HT1080 (cell line): ENCODE data around the gene CNOT6L. TPM values are rescaled to one million over a fixed set of nuclear protein-coding genes. Genes with fewer than 3 reads are reported as not detected.

Source experiments
- DNase-seq: peaks from one replicate; pipeline ENCODE4 v3.0.0-alpha.2; 2015; ENCODE audit warnings: low read depth
- total RNA-seq: library from RNA; depleted of rRNA; stranded (reverse); fragments of >200 nt; shearing (Covaris generic); gene quantifications from 2 replicates; pipeline ENCODE4 v1.2.3, GENCODE V29; 2014

The CNOT6L gene
- total RNA-seq, 1 experiment from 2014 or later, result 7.6 TPM

DNA sequence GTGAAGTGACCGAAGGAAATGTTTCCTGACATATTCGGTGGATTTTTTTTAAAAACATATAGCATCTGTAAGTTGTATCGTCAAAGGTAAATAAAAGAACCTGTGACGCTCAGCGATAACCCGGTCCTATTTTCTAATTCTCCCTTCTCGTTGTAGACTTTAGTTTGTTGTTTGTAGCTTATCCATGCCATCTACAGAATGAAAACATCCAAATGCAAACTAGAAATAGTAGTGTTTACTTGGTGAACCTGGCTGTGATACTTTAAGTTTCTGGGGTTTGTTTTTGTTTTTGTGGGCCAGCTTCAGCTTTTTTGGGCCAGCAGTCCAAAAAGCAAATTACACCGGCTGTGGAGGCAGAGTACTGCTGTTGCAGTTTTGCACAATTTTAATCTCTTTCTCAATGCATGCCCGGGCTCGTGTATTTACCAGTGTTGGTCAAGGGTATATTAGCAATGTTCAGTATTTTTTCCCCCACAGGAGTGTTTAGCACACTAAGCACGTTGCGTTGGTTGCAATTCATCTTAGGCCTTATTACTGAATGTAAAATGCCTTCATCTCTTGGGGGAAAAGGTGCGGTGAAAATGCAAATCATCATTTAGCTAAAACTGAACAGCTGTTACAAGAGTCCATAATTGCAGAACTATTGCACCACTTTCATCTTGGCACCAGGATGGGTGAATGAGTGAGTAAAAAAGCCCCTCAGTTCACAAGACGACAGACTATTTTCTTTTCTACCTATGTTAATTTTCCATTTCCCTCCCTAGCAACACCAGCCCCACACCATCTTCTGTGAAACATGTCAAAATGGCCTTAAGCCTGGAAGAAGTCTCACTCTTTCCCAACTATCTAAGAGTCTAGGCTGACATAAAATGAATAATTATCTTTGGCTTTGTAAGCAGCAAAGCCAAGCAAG, 1.7 kb upstream of the CNOT6L start:
- no peak for DNase-seq

- peak; percentile 77 for DNase-seq
These were observed 878 bp upstream of the CNOT6L start for GRCh38 chr4:77819843-77820648.

DNA sequence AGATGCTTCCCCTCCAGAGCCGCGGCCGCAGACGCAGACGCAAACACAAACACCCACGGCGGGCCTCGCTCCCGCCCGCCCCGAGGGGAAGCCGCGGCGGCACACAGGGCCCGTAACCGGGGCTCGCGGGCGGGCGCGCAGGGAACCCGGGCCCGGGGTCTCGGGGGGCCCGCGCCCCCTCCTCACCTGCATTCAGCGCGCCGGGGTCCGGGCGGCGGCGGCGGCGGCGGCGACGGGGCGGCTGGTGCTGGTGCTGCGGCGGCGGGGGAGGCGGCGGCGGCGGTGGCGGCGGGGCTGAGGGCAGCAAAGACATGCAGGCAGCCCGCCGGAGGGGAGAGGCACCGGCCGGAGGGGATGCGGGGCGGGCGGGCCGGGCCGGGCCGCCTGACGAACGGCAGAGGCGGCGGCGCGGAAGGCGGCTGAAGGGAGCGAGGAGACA, 255 bp upstream of the CNOT6L start:
- DNase-seq, result no peak

- peak; percentile 90 for DNase-seq
These were observed 1.0 kb downstream of the CNOT6L start for GRCh38 chr4:77818073-77818601.

GRCh38 chr4:77817304-77818072, 1.7 kb downstream of the CNOT6L start:
- no peak for DNase-seq

DNA sequence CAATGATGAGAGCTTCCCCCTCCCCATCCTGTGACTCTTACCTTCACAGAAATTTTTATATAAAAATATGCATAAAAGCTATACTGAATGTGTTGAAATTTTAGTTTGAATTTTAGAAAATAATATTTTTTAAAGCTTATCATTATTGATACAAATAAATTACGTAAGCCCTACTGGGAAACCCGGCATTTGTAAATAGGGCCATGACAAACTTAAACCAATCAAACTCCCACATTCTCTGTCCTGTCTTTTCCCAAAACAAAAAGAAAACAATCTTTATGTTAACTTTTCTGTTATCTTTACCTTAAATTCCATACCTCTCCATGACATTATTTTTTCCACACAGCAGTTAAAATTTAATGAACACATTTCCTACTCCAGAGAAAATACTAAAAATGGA, 2.6 kb downstream of the CNOT6L start:
- no peak for DNase-seq

DNA sequence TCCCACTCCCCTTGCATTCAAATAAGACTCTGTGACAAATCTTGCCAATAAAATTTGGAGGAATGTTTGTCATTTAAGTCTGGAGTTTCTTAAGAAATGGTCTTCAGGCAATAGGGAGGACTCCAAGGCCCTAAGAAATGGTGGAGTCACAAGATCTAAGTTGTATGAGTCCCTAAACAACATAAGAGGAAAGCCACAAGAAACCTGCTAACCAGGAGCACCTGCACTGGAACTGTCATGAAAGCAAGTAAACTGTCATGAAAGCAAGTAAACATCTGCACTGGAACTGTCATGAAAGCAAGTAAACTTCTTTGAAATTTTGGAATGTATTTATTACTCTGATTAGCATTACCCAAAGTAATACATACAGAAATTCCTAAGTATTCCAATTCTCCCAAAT, 3.5 kb downstream of the CNOT6L start:
- no peak for DNase-seq

DNA sequence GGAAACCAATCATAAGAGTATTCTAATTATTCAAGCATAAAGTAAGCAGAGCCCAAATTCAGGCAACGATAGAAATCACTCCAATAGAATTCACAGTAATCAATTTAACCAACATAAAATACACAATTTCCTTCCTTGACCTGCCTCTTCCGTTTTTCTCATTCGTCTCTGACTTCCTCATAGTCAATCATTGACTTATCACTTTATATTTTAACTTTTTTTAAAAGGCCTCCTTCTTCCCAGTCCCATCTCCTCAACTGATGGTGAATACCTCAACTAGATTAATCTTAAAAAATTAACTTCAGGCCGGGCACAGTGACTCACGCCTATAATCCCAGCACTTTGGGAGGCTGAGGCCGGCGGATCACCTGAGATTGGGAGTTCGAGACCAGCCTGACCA, 13.3 kb downstream of the CNOT6L start:
- no peak for DNase-seq

DNA sequence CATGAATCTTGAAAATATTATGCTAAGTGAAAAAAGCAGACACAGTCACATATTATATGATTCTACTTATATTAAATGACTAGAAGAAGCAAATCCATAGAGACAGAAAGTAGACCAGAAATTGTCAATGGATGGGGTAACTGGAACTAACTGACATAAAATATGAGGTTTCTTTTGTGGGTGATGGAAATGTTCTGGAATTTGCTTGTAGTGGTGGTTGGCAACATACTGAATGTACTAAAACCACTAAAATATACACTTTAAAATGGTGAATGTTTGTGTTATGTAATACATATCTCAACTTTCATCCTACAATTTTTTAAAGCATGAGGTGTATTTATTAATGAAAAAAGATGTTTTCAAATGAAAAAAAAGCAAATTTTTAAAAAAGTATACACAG, 14.7 kb downstream of the CNOT6L start:
- DNase-seq, result no peak

GRCh38 chr4:77802402-77802801, 16.8 kb downstream of the CNOT6L start:
- DNase-seq, result no peak

DNA sequence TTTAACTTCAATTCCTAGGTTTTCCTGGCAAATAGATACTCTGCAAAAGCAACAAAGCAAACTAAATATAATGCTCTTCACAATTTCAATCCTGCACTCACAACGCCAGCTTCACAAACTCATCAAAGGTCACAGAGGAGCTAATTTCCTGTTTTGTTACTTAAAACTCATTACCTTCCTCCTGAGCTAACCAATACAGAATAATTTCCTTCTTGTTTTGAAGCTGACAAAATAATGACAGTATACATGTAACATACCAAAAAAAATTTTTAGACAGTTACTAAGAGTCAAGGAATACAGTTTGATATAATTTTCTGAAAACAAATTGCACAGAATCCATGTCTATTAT, 17.9 kb downstream of the CNOT6L start:
- DNase-seq, result no peak

DNA sequence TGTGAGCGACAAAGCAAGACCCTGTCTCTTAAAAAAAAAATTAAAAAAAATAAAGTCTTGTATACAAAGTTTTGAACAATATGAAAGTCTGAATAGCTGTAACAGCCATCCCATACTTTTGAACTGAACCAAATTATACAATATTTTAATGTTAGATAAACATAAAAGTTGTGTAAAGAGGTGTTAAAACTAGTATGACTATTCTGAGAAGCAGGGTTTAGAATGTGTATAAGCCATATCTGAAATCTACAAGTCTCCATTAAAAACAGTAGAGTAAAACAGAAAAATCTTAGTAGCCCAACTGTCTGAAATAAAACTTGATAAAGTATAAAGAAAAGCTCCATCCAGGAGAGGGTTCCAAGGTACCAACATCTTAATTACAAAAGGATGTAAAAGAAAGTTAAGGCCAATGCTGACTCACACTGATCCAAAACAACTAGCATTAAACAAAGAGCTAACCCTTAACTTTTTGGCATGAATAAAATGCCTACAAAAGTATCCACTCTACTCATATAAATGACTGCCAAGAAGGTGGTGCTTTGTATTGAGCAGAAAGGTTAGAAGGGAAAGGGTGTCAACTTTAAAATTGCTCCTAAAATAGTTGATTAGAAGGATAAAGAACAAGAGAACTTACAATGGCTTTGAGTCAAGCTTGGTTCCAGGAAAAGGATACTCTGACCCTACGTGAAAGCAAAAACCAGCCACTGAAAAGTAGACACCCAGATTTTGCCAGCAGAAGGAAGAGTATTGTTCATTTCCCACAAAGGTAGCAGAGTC, 18.5 kb downstream of the CNOT6L start:
- no peak for DNase-seq

- no peak for DNase-seq
These were observed 19.1 kb downstream of the CNOT6L start for GRCh38 chr4:77800077-77800476.

GRCh38 chr4:77798385-77798784, 20.8 kb downstream of the CNOT6L start:
- DNase-seq, result no peak

DNA sequence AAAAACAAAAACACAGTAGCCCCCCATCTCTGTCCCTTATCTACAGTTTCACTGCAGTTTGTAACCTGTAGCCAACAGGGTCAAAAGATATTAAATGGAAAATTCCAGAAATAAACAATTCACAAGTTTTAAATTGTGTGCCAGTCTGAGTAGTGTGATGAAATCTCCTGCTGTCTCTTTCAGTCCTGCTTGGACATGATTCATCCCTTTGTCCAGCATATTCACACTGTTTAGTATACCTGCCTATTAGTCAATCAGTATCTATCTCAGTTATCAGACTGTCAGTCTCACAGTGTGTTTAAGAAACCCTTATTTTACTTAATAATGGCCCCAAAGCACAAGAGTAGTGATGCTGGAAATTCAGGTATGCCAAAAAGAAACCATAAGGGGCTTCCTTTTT, 21.9 kb downstream of the CNOT6L start:
- no peak for DNase-seq

DNA sequence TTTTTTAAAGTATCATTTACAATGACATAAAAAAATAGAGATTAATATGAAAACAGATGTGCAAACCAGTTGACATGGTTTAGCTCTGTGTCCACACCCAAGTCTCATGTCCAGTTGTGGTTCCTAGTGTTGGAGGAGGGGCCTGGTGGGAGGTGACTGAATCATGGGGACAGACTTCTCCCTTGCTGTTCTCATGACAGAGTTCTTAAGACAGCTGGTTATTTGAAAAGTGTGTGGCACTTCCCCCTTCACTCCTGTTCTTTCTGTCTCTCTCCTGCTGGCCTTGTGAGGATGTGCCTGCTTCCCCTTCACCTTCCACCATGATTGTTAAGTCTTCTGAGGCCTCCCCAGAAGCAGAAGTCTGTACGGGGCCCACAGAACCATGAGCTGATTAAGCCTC, 23.8 kb downstream of the CNOT6L start:
- DNase-seq, result peak; percentile 2

GRCh38 chr4:77790146-77790545, 29.0 kb downstream of the CNOT6L start:
- no peak for DNase-seq

DNA sequence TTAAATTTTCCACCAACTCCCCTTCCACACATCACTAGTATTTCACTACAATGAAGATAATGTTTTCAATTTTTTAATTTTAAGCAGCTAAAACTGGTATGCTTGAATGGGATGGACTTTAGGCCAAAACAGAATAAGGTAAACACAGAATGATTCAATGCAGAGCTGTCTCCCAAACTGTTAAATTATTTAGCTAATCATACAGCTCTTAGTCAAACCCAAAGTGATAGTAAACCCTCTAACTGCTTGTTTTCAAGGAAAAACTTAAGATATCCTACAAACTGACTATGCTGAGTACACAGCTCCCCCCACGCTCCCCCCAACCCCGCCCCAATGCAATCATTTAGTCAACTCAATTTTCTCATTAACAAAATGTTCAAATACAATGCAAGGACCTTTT, 30.2 kb downstream of the CNOT6L start:
- no peak for DNase-seq

DNA sequence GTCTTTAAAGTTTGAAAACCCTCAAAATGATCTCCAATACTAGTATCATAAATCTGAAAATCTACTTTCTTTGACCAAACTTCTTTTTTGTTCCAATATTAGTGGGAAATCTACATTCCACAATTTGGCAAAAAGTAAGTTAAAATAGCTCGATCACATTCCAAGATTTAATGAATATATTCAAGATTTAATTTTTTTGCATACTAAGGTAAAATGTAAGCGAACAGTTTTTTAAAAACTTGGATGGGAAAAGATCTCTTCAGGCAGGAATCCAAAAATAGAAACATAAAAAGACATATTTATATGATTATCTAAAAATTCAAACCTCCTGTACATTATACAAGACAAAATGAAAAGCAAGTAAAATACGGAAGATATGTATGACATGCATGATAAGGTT, 31.2 kb downstream of the CNOT6L start:
- DNase-seq, result no peak

DNA sequence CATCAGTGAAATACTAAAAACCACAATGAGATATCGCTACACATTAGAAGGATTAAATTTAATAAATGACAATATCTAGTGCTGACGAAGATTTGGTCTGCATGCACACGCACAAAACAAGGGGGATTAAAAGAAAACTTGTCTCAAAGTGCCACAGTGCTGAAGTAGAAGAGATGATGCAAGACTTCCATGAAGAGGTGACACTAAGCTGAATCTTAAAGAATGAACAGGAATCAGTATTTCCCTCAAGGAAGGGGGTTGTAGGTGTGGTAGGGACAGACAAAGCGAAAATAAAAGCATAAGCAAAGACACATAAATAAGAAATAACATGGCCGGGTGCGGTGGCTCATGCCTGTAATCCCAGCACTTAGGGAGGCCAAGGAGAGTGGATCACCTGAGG, 33.5 kb downstream of the CNOT6L start:
- DNase-seq, result no peak

DNA sequence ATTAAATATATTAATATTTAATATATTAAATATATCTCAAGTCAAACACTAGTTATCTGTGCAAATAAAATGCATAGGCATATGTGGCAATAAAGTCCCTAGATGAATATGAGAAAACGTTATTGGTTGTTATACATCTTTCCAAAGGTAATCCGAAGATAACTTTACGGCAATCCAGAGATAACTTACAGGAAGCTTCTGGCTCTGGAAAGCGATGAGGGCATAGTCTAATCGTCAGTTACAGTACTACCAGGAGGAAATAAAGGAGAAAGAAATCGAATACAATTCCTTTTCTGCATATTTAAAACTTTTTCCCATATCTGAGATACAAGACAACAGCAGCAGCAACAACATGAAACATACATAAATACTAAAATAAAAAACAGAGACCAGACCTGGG, 35.3 kb downstream of the CNOT6L start:
- no peak for DNase-seq
